HL-60 (cell line): ENCODE data around the gene COBL.

Source experiments
- CTCF ChIP-seq: IDR thresholded peaks from one replicate; pipeline ENCODE4 v1.5.1; 2011; ENCODE audit warnings: low read length, control low read depth, inconsistent platforms; ENCODE audit not compliant: insufficient read depth
- POLR2AphosphoS5 ChIP-seq: IDR thresholded peaks from 2 replicates; pipeline ENCODE4 v1.6.1; 2012; ENCODE audit warnings: low read depth
- REST ChIP-seq: IDR thresholded peaks from 2 replicates; pipeline ENCODE4 v1.6.1; 2012; ENCODE audit warnings: low read depth; ENCODE audit not compliant: insufficient replicate concordance
- SPI1 ChIP-seq: IDR thresholded peaks from 2 replicates; pipeline ENCODE4 v1.6.1; 2012; ENCODE audit warnings: low read depth, mild to moderate bottlenecking, borderline replicate concordance

- TF ChIP-seq CTCF = no peak
- TF ChIP-seq REST = no peak
- no peak for TF ChIP-seq POLR2AphosphoS5
- no peak for TF ChIP-seq SPI1
Measured at GRCh38 chr7:51132661-51133060, 183.9 kb downstream of the COBL start.
